ENCODE measurements around the gene LYRM9. TPM values are rescaled to one million over a fixed set of nuclear protein-coding genes. Genes with fewer than 3 reads are reported as not detected.
A peak's percentile ranks its signal among the peaks of the same experiment; 100 is the strongest.

LYRM9 gene
- total and polyA plus RNA-seq, 9 of the 15 experiments (the other 6 are each of a cell fraction or from before 2014, with no cell fraction given), result 0.98 to 4.7 (median 1.8) TPM

- TF ChIP-seq MGA (IDR thresholded peaks at IDR 0.05) (no peak), CTBP1 (IDR thresholded peaks at IDR 0.05; ENCODE audit: borderline replicate concordance) (peak; percentile 51; the same call in 1 of the 2 replicates), MAFF (IDR thresholded peaks at IDR 0.05; ENCODE audit: low read length) (no peak), NCOA2 (IDR thresholded peaks at IDR 0.05; ENCODE audit: partially characterized antibody in 2 of 2) (no peak), FOSL1 (tag; conservative IDR thresholded peaks at IDR 0.05) (peak; percentile 28; the same call in 1 of the 2 replicates), ZNF699 (CRISPR knock-in tag; IDR thresholded peaks at IDR 0.05; ENCODE audit: insufficient replicate concordance) (no peak), ZBTB9 (CRISPR knock-in tag; IDR thresholded peaks at IDR 0.05) (no peak), DPF2 (IDR thresholded peaks at IDR 0.05) (no peak)
- TF ChIP-seq, protein P1, sequence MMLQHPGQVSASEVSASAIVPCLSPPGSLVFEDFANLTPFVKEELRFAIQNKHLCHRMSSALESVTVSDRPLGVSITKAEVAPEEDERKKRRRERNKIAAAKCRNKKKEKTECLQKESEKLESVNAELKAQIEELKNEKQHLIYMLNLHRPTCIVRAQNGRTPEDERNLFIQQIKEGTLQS (IDR thresholded peaks at IDR 0.05), result peak; percentile 77; the same call in 1 of the 2 replicates
- TF ChIP-seq, protein P1 (CRISPR knock-in tag; conservative IDR thresholded peaks at IDR 0.05), result no peak
These were observed 47.7 kb downstream of the LYRM9 start (continued) for GRCh38 chr17:27845264-27846041.

Data from K562 (cell line).